Adrenal gland (tissue), 5 donors: Measurements from ENCODE around the gene PBX1.

Experiments
- CTCF ChIP-seq, 6 experiments: fragments of 450-650 bp in 4 of 6; fragments of 200-600 bp in 2 of 6; sonication (generic) in 1 of 6; IDR thresholded peaks; 1 replicate in 5 of 6; 2 replicates in 1 of 6; pipeline versions ENCODE4 v1.5.1 to v1.8.0; 2016 to 2021; ENCODE audit warnings: antibody characterized with exemption in 6 of 6, mild to moderate bottlenecking in 2 of 6, moderate library complexity in 1 of 6
- POLR2A ChIP-seq, 2 donors: fragments of 450-650 bp; IDR thresholded peaks; one replicate each; pipeline ENCODE4 v1.6.1; 2017; ENCODE audit warnings: antibody characterized with exemption in 2 of 2, mild to moderate bottlenecking in 2 of 2, moderate library complexity in 1 of 2
- donor health status: DM: no; HTN: no; CAD: no.

- TF ChIP-seq CTCF (IDR thresholded peaks at IDR 0.05) (no peak), POLR2A (IDR thresholded peaks at IDR 0.05) (no peak)
Measured at GRCh38 chr1:164608651-164609057, 49.7 kb downstream of the PBX1 start.
